ENCODE data around the gene OXCT1. TPM values are rescaled to one million over a fixed set of nuclear protein-coding genes. Genes with fewer than 3 reads are reported as not detected.

The OXCT1 gene
- total and polyA plus RNA-seq, 2 experiments from 2014 or later: 12.4 to 16.9 TPM

DNA sequence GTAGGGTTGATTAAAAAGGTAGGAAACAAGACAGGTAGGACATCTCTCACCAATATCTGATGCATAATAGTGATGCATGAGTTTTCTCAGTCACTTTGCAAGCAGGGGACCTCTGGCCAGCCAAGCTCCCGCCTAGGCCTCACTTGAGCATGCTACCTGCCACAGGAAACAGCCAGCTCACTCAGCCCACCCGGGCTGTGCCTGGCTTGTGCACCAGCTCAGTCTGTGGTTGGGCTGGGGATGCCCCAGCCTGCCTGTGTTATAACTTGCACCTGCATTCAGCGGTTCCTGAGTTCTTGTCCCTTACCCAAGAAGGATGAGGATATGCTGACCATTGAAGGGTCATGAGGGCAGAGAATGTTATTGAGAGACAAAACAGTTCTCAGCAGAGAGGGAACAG is 187.0 kb downstream of the OXCT1 start:
- no peak overlapping the region for H3K4me3 ChIP-seq
- TF ChIP-seq, protein P1, sequence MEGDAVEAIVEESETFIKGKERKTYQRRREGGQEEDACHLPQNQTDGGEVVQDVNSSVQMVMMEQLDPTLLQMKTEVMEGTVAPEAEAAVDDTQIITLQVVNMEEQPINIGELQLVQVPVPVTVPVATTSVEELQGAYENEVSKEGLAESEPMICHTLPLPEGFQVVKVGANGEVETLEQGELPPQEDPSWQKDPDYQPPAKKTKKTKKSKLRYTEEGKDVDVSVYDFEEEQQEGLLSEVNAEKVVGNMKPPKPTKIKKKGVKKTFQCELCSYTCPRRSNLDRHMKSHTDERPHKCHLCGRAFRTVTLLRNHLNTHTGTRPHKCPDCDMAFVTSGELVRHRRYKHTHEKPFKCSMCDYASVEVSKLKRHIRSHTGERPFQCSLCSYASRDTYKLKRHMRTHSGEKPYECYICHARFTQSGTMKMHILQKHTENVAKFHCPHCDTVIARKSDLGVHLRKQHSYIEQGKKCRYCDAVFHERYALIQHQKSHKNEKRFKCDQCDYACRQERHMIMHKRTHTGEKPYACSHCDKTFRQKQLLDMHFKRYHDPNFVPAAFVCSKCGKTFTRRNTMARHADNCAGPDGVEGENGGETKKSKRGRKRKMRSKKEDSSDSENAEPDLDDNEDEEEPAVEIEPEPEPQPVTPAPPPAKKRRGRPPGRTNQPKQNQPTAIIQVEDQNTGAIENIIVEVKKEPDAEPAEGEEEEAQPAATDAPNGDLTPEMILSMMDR (IDR thresholded peaks at IDR 0.05; ENCODE audit: poor library complexity): no peak
- TF ChIP-seq EZH2phosphoT487 (IDR thresholded peaks at IDR 0.05; ENCODE audit: low read depth, severe bottlenecking, unreplicated experiment) (no peak), EZH2 (IDR thresholded peaks at IDR 0.05; ENCODE audit: borderline replicate concordance) (no peak)
- 84% methylated on average over 3 of the region's 3 CpGs for WGBS (ENCODE audit: low lambda C conversion rate, missing lambda C conversion rate)
- no peaks in the 10 kb centered on the region for H3K79me2 ChIP-seq
- no peak overlapping the region for H3K4me2 ChIP-seq
- no peaks in the 10 kb centered on the region for H3K36me3 ChIP-seq (replicated peaks; ENCODE audit: insufficient read depth, low read depth)
- no peak for DNase-seq (ENCODE audit: low spot score)
- no peak overlapping the region for H3K27ac ChIP-seq
- H2AFZ ChIP-seq: no peak overlapping the region
- H3K9me2 ChIP-seq (replicated peaks; ENCODE audit: insufficient read depth): no peaks in the 10 kb centered on the region
- no peaks in the 10 kb centered on the region for H3K27me3 ChIP-seq
- no peaks in the 10 kb centered on the region for H3K4me1 ChIP-seq (ENCODE audit: insufficient read depth)
- peaks cover 8% of the 10 kb centered on the region for H3K9me3 ChIP-seq (ENCODE audit: low read depth)
- H4K20me1 ChIP-seq (ENCODE audit: insufficient read depth, poor library complexity, severe bottlenecking): no peaks in the 10 kb centered on the region

DNA sequence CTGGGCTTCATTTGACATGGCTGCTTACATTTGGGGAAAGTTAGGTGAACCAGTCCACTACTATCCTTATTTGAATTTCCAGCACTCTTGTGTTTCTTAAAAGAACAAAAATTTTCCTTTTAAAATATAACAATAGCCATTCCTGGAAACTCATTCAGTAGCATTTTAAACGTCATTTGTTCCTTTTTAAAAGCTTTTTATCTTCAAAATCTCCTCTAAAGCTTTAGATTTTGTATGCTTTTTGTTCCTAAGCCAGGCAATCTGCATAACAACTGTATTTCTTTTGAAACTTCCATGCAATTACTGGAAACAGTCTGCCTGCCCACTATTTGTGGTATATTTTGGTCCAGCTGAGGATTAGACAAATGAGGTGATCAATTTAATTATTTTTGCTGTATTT is 187.6 kb downstream of the OXCT1 start:
- no peaks in the 10 kb centered on the region for H3K36me3 ChIP-seq (replicated peaks; ENCODE audit: insufficient read depth, low read depth)

DNA sequence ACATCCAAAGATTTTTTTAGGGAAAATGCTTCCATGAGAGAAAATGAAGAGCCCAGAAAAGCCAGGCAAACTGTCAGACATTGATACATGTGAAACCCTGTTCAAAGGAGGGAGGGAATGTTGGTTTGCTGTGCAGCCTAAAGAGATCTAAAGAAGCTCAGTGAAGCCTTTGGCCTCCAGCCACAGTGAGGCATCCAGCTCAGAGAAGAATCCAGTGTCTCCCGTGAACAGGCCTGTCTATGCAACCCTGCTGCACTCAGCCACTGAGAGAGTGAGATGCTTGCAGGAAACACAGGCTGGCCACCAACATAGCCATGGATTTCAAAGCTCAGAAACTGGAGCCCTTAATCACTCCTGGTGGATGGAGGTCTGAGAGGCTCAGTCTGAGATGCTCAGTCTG is 188.4 kb downstream of the OXCT1 start:
- 50% methylated on average over 1 of the region's 1 CpG for WGBS (ENCODE audit: low lambda C conversion rate, missing lambda C conversion rate)
- no peaks in the 10 kb centered on the region for H3K36me3 ChIP-seq (replicated peaks; ENCODE audit: insufficient read depth, low read depth)
- H3K9me3 ChIP-seq (ENCODE audit: low read depth): peaks cover 8% of the 10 kb centered on the region
- no peaks in the 10 kb centered on the region for H3K4me1 ChIP-seq (ENCODE audit: insufficient read depth)
- H3K79me2 ChIP-seq: no peaks in the 10 kb centered on the region
- TF ChIP-seq, protein P1 (IDR thresholded peaks at IDR 0.05; ENCODE audit: poor library complexity): no peak
- TF ChIP-seq EZH2 (IDR thresholded peaks at IDR 0.05; ENCODE audit: borderline replicate concordance) (no peak), EZH2phosphoT487 (IDR thresholded peaks at IDR 0.05; ENCODE audit: low read depth, severe bottlenecking, unreplicated experiment) (no peak)
- no peak for DNase-seq (ENCODE audit: low spot score)
- H2AFZ ChIP-seq: no peak overlapping the region
- no peaks in the 10 kb centered on the region for H3K27me3 ChIP-seq
- no peak overlapping the region for H3K4me2 ChIP-seq
- H3K4me3 ChIP-seq: no peak overlapping the region
- H3K27ac ChIP-seq: no peak overlapping the region
- H4K20me1 ChIP-seq (ENCODE audit: insufficient read depth, poor library complexity, severe bottlenecking): no peaks in the 10 kb centered on the region
- H3K9me2 ChIP-seq (replicated peaks; ENCODE audit: insufficient read depth): no peaks in the 10 kb centered on the region

More for the DNA sequence above, 187.6 kb downstream of the OXCT1 start:
- H3K4me3 ChIP-seq: no peak overlapping the region
- no peaks in the 10 kb centered on the region for H3K79me2 ChIP-seq
- peaks cover 8% of the 10 kb centered on the region for H3K9me3 ChIP-seq (ENCODE audit: low read depth)
- no peak for DNase-seq (ENCODE audit: low spot score)
- H3K27ac ChIP-seq: no peak overlapping the region
- H3K9me2 ChIP-seq (replicated peaks; ENCODE audit: insufficient read depth): no peaks in the 10 kb centered on the region
- H3K4me2 ChIP-seq: no peak overlapping the region
- TF ChIP-seq, protein P1 (IDR thresholded peaks at IDR 0.05; ENCODE audit: poor library complexity): no peak
- H2AFZ ChIP-seq: no peak overlapping the region
- H4K20me1 ChIP-seq (ENCODE audit: insufficient read depth, poor library complexity, severe bottlenecking): no peaks in the 10 kb centered on the region
- no peaks in the 10 kb centered on the region for H3K4me1 ChIP-seq (ENCODE audit: insufficient read depth)
- no peaks in the 10 kb centered on the region for H3K27me3 ChIP-seq
- 68% methylated on average over 1 of the region's 1 CpG for WGBS (ENCODE audit: low lambda C conversion rate, missing lambda C conversion rate)

Other genes with a start within 250 kb of the OXCT1 start
- gene RIMOC1, start 33.9 kb upstream of the OXCT1 start, total RNA-seq: 28.2 and 29.3 TPM in 2 replicates
- gene RIMOC1, start 33.9 kb upstream of the OXCT1 start, polyA plus RNA-seq: 14.2 and 14.5 TPM in 2 replicates
- 11.7 and 15.3 TPM in 2 replicates for gene FBXO4, start 54.9 kb upstream of the OXCT1 start, total RNA-seq
- gene FBXO4, start 54.9 kb upstream of the OXCT1 start, polyA plus RNA-seq: 8.3 and 10.3 TPM in 2 replicates